NK-92 (cell line): ENCODE data around the gene PXT1.

Experiments used
- DNase-seq: peaks from one replicate; lab custom pipeline; 2025; ENCODE audit not compliant: unreplicated experiment; lab: John Stamatoyannopoulos, UW

PXT1 gene

DNA sequence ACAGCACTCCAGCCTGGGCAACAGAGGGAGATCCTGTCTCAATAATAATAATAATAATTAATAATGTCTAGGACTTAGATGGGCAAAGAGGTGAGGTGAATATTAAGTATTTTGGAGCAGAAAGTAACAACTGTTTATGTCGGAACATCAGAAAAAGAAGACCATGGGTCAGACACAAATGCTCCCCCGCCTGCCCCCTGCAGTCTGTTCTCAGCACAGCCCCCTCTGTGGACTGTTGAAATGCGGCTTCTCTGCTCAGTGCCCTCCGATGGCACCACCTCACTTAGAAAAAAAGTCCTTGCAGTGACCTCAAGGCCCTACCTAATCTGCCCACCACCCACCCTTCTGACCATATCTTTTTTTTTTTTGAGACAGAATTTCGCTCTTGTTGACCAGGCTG lies 50.0 kb downstream of the PXT1 start:
- no peak for DNase-seq

DNA sequence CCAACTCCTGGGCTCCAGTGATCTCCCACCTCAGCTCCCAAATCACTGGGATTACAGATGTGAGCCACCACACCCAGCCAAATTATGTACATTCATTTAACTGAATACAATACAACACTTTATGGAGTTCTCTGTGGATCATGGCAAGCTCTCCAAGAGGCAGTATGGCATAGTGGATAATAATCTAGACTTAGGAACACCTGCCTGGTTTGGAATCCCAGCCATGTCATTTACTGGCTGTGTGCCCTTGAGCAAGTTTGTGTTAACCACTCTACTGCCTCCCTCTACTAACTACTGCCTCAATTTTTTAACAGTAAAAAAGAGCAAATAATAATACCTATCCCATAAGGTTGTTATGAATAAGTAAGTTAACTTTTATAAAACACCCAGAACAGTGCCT lies 53.3 kb downstream of the PXT1 start:
- DNase-seq: no peak

DNA sequence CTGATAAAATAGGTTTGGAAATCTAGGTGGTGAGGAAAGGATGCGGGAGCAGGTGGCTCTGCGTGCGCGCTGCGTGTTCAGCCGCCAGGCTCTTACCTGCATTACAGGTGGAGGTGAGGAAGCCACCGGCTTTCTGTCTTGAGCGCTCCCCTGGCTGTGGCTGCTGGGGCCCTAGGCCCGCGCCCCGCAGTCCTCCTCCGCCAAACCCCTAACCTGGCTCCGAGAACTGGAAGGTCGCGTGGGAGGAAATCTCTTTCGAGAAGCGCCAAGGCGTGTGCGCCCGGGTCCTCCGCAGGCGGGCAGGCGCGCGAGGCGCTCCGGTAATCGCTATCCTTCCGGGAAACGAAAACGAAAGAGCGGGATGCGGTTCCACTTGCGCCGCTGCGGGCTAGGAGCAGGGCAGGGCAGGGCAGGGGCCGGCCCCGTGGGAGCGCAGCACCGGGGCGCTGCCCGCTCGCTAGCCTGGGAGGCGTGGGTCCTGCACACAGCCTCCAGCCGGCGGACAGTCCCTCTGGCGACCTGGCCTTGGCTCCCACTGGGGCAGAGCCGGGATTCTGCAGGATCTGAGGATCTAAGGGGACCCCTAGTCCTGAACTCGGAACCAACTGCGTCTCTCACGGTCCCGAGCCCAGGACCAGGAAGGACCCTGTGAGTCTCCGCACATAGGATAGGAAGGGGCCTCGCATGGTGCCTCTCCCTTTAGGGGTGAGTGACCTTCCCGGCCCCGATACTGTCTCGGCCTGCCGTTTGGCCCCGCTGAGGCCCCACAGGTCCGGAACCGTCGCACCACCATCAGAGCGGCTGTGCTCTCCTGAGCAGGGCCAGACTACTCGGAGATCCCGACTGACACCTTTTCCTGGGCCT lies 55.0 kb downstream of the PXT1 start, which contains the start of gene ETV7:
Gene ETV7, minus strand, starts transcription at position 230 of the 864 bp plus-strand sequence. Its CDS starts 128 bp downstream, at position 102.
- no peak for DNase-seq

DNA sequence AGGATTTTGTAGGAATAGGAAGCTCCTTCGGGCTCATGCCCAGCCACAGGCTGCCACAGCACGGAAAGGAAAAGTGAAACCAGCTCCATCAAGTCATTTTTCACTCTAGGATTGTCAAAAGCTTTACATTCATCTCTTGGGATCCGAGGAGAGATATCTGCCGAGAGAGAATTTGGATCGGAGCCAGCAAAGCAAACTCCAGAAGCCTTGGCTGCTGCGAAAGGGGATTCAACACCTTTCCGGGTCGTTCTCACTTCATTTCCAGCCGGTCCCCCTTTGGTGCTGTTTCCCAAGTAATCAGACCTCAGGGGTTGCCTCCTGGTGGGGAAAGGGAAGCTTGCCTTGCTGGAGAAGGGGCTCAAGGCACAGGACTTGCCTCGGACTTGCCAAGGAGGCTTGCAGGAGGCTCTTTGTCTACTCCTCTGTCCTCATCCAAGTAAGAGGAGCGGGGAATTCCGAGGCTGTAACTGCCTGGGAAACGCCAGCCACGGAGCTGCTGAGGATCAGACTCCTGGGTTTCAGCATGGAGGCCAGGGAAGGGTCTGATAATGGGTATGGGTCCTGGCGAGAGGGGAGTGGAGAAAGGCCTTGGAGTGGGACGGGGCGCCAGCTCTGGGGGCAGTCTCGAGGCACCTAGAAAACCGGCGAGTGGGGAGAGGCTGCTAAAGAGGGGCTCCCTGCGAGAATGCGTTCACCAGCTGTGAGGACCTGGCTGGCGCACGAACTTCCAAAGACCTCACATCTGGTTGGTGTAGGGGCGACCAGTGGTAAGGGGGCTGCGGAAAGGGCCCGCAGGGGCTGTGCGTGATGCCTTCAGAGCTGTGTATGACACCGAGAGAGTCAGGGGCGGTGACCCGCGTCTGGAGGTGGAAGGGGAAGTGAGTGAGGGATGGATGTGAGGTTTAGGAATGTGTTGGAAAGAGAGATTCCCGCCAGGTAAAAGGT lies 55.9 kb downstream of the PXT1 start:
- DNase-seq: no peak

DNA sequence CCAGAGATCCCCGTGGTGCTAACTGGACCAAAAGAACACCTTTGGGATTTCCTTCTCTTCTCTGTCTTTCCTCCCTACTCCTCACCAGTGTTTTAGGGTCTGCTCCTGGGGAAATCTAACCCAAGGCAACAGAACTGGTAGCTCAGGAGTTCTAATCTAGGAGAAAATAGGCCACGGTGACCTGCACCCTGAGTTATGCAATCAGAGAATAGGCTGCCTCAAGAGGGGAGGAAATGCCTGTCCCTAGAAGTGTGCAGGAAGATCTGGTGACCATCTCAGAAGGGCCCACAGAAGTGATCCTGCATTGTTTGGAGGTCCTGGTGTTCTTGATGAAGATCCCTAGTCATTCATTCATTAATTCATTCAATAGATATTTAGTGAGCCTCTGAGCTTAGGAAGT lies 58.6 kb downstream of the PXT1 start:
- no peak for DNase-seq

DNA sequence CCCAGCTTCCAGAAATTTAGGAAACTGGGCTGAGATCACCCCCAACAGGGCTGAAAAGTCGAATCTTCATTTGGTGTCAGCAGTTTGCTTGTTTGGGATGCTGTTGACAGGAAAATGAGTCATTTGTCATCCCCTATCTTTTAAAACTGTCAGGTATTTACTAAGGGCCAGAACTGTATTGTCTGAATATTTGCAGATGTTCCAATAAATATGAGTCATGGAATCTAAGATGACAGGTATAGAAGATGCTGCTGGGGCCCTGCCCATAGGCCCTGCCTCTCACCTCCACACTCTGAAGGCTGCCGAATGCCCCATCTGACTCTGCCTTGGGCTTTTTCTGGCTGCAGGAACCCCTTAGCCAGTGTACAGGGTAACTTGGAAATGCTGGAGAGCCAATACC lies 59.0 kb downstream of the PXT1 start:
- no peak for DNase-seq

DNA sequence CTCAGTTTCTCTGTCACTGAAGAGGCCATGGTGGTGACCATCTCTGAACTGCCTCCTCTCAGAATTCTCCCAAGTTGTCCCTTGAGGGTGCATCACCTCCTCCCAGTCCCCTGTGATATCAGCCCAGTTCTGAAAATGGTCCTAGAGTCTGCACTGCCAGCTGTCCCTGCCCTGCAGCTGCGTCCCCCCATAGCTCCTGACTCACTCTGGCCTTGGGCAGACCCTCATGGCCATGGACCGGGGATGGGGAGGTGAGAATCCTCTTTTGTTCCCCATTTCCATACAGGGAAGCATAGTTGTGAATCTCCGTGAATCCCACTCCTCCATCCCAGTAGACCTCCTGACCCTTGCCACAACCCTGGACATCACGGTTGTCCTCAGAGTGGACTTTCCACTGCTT lies 59.7 kb downstream of the PXT1 start:
- no peak for DNase-seq

DNA sequence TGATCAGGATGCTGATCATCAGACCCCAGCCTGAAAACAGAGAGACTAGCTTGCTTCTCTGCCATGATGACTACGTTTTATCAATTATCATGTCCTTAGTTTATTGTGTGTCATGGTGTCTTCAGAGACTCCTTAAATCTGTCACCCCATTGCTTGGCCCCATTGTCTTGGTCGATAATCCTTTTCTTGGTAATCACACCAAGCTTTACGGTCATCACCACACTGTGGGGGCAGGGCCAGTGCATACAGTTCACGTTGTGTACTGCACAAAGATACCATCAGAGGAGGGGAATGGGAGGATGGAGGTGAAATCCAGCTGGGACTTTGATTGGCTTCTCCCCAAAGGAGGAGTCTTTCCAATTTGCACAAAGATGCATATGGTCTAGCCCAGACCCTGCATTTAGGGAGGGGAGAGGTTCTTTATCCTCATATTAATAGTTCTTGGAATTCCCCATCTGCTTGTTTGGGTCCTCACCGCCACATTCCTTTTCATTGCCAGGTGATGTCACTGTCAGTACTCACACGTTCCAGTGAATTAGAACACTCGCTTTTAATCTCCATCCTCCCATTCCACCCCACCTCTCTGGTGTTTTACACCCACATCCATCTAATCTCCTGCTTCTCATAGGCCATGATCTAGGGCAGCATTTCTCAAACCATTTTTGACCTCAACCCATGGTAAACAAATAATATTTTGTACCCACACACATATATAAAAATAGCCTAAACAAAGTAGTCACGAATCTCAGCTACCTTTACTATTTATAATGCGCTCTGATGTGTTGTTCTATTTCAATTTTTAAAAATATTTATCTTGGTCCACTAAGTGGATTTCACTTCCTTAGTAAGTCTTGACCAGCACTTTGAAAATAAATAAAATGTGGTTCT lies 60.9 kb downstream of the PXT1 start:
- no peak for DNase-seq

DNA sequence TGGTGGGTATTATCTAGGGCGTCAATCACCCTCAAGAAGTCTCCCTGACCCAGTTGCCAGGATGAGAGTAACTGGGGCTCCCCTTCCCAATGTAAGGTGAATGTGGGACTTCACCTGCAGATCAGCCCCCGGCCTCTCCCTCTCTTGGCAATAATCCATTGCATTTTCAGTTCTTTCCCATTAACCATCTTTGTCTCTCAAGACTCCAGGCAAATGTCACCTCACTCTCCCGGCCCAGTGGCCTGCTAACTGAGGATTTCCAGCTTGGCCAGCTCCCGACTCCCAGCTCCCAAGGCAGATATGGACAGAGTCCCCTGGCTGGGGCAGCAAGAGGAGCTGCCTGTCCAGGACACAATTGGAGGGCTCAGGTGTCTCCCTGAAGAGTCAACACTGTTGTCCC lies 62.5 kb downstream of the PXT1 start:
- DNase-seq: no peak

DNA sequence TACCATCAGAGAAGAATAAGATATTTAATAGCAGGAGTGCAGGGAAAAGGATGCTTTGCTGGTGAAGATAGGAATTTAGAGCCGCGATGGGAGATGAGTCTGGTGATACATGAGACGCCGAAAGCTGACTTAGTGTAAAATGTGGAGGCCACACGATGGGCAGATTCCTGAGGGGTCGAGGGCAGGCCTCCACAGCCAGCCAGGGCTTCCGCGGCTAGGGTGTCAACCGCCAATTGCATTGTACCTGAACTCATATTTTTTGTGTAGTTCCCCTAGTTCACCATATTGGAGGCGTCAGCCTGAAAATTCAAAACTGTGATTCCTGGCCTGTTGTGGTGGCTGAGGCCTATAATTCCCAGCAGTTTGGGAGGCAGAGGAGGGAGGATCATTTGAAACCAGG lies 63.7 kb downstream of the PXT1 start:
- no peak for DNase-seq

DNA sequence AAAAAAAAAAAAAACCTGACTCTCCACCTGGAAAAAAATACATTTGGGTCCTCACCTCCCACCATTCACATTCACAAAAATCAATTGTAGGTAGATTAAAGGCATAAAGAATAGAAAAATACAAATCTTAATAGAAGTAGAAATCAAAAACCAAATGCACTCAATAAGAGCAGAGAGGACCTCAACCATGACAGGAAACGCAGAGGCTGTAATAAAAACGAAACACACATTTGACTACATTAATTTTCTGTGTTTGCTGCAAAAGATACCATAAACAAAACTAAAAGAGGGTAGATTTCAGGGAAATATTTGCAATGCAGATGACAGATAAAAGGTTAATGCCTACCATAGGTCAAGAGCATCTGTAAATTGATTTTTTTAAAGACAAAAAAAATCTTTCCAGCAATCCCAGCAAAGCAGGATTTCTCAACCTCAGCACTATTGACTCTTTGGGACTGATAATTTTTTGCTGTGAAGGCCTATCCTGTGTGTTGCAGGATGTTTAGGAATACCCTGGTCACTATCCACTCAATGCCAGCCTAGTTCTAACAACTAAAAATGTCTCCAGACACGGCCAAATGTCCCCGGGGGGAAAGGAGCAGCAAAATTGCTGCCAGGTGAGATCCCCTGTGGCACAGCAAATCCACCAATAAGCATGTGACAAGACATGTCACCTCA lies 64.3 kb downstream of the PXT1 start:
- no peak for DNase-seq

DNA sequence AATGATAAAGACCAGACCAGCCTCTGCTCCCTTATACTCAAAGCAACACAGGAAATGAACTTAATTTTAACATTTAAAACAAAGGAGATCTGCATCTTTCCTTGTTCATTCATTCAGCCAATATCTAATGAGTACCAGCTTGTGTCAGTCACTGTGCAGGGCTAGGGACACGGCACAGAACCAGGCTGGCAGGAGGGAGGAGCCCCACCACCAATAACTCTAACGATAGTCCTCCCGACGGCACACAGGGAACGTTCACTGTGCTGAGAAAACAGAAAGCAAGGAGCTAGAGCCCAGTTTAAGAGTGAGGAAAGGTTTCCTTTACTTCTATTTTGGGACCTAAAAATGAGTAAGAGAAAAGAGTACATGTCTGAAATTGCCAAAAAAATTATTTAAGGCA lies 65.1 kb downstream of the PXT1 start:
- no peak for DNase-seq

DNA sequence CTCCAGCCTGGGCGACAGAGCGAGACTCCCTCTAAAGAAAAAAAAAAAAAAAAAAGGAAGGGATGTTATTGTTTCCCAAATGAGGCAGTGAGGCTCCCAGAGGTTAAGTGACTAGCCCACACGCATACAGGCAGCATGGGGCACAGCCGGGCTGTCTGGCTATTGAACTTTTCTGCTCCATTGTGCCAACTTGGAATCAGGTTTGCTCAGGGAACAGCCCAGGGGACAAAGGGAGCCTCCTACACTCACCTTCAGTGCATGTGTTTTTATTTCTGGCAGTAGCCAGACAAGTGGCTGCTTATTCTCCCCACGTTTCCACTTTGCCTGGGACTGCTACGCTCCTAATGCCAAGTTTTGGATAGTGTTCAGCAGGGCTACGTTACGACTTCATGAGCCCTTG lies 65.9 kb downstream of the PXT1 start:
- no peak for DNase-seq

DNA sequence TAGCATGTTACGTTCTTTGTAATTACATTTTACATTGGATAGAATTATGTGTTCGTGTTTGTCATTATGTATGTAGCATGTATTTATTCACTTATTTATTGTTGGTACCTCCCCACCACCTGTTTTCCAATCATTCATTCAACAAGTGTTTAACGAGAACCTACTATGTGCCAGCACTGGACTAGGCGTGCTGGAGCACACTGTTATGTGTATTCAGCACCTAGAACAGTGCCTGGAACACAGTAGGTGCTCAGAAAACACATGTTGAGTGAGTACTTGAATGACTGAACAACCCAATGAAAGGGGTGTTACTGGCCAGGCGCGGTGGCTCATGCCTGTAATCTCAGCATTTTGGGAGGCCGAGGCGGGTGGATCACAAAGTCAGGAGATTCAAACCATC lies 66.5 kb downstream of the PXT1 start:
- no peak for DNase-seq

DNA sequence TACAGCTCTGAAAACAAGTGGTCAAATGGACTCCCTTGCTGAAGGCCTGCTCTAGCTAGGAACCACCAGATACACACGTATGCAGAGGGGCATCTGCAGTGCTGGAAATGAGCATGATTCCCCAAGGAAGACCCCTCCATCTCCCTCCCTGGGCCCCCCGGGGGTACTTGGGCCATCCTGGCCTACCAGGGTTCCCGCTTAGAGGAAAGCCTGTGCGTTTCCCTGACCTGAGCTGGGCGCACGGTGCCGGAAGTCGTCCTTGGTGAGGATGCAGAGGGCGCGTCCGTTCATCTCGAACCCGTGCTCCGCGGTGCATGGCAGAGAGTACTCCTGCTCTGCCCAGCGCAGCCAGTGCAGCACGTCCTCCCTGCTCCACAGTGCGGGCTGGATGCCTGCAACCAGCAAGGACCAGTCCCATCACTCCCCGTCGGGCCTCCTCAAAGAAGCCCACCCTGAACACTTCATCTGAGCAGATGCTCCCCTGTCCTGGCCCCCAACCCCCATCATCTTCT lies 67.0 kb downstream of the PXT1 start:
- DNase-seq: no peak

DNA sequence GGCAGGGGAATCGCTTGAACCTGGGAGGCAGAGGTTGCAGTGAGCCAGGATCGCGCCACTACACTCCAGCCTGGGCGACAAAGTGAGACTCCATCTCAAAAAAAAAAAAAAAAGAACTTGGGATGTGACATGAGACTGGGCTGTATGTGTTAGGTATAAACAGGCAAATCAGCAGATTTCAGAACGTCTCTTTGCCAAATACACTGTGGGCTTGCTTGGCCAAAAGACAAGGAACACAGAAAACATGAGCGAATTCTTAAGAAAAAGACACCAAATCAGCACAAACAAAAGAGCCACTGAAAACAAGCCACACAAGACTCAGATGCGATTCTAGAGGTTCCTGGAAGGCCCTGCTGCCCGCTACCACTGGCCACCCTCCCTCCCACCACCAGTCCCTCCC lies 67.7 kb downstream of the PXT1 start:
- DNase-seq: no peak

DNA sequence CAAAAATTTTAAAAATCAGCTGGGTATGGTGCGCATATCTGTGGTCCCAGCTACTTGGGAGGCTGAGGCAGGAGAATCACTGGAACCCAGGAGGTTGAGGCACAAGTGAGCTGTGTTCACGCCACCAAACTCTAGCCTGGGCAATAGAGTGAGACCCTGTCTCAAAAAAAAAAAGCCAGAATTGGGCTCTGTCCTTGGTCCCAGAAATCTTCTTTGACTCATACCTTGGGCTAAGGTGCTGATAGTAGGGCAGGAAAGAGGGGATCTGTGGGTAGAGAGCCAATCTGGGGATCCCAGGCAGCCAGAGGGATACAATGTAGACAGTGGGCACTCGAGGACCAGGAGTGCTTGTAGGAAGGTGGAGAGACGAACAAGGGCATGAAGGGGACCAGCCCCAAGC lies 68.5 kb downstream of the PXT1 start:
- DNase-seq: no peak

DNA sequence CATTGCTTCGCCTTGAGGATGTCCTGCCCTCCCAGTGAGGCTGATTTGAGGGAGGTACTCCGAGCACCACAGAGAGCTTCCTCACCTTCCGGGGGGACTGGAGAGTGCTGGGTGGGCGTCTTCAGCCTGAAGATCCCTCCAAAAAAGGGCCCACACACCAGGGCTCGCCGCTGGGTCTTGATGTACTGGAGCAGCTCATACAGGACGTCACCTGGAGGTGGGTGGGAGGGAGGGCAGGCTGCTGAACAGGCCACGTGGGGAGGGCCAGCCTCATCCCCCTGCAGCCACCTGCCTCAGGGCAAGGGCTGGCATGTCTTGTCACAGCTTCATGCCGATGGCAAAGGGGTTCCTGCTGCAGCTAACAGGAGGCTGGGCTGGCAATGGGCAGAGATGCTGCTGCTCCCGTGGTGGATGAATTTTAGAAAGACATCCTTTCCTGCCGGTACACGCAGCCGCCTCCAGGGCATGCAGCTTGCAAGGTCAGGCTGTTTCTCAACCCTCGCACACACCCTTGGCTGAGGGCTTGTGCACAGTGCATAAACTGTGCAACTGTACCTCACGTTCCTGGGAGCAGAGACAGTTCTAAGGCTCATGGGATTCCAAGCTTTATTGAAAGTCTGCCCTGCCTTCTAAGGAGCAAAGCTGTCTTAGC lies 69.2 kb downstream of the PXT1 start:
- DNase-seq: no peak

DNA sequence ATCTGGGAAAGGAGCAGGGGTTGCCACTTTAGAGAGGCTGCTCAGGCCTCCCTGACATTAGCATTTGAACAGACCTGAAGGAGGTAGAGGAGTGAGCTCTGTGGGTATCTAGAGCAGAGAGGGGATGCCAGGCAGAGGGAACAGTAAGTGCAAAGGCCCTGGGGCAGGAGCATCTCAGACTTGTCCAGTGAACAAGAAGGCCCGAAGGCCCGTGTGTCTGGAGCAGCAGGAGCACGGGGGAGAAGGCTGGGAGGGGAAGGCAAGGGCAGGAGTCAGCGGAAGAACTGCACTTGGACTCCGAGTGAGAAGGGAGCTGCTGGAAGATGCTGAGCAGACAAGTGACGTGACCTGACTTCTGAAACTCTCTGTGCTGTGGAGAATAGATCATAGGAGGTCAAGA lies 70.6 kb downstream of the PXT1 start:
- DNase-seq: no peak

DNA sequence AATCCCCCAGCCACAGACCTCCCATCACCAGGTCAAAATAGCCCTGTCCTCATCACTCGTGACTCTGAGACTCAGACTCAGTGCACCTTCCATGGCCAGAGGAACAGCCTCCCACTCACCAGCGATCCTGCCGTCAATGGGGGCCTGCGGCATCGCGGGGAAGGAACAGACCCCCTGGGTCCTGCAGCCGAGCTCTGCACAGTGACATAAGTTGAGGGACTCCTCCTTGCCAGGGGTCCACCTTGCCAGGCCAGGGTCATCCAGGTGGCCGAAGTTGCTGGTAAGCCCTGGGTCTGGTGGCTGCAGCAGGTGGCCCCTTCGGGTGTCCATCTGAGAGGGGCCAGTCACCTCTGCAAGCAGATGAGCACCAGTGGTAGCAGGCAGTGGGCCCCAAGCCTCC lies 71.4 kb downstream of the PXT1 start:
- DNase-seq: no peak
